ENCODE data around the gene UBQLN2.
"Not testable (repeated sequence)": the region's sequence is repeated elsewhere in the genome, so short reads cannot be mapped to it uniquely, and the experiment has no call there.

Gene UBQLN2

DNA sequence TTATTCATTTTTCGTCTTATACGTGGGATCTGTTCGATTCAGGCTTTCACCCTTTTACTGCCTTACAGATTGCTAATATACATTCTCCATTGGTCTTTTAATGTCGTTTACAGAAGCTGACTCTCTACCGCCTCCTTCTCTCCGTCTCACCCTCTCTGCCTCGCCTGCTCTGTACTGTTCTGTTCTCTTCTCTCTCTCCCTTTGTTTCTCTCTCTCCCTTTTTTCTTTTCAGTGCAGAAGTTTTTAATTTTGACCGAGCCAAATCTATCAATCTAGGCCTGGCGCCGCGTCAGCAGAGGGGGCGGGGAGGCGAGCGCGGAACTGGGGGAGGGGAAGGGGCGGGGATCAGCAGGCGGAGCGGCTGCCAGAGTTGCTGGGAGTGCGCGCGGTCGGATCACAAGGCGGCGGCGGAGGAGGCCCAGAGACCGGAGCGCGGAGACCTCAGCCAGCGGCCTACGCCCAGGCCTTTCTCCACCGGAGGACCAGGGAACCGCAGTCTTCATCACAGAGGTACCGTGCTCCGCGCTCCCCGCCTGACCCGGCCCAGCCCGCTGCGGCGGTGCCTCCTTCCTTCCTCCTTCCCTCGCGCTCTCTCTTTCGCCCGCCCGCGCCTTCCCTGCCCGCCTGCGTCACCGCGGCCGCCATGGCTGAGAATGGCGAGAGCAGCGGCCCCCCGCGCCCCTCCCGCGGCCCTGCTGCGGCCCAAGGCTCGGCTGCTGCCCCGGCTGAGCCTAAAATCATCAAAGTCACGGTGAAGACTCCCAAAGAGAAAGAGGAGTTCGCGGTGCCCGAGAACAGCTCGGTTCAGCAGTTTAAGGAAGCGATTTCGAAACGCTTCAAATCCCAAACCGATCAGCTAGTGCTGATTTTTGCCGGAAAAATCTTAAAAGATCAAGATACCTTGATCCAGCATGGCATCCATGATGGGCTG is at the start of gene UBQLN2:
Gene UBQLN2, plus strand, starts transcription at position 397 of the 931 bp plus-strand sequence. Its CDS starts 247 bp downstream, at position 644.
- peak; percentile 30 to 50 for DNase-seq (ENCODE audit: low read depth in 2 of 2, low spot score in 1 of 2)

GRCh38 chrX:56519642-56520041 is 43.8 kb upstream of the UBQLN2 start:
- DNase-seq (ENCODE audit: low read depth in 2 of 2, low spot score in 1 of 2) = no peak

GRCh38 chrX:56529482-56530007 is 33.9 kb upstream of the UBQLN2 start:
- not testable (repeated sequence) for DNase-seq (ENCODE audit: low read depth in 2 of 2, low spot score in 1 of 2)

DNA sequence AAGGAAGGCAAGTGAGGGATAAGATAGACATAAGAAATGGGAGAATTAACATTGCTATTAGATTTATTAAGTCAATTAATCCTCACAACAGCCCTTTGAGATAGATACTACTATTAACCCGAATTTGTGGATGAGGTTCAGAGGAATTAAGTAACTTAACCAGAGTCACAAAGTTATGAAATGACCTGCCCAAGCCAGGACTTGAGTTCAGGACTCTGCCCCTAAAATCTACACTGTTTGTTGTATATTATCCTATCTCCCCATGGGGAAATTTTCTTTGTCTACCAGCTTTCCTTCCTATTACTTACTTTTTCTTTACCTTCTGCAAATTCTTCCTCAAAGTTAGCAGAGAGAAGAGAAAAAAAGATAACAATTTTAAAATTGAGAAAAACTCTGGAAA is 33.4 kb upstream of the UBQLN2 start:
- no peak for DNase-seq (ENCODE audit: low read depth in 2 of 2, low spot score in 1 of 2)

DNA sequence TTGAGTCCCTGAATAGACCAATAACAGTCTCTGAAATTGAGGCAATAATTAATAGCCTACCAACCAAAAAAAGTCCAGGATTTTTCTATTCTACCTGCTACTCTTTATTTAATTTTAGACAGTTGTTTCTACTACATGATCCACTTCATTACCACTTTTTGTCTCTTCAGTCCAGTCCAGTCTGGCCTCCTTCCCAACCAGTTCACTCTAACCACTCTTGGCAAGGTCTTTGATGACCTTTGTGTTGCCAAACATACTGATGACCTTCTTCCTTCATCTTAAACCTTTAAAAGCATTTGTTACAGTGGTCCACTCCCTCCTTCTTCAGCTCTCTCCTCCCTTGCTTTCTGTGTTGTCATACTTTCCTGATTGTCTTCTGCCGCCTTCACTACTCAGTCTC is 12.8 kb upstream of the UBQLN2 start:
- no peak for DNase-seq (ENCODE audit: low read depth in 2 of 2, low spot score in 1 of 2)

DNA sequence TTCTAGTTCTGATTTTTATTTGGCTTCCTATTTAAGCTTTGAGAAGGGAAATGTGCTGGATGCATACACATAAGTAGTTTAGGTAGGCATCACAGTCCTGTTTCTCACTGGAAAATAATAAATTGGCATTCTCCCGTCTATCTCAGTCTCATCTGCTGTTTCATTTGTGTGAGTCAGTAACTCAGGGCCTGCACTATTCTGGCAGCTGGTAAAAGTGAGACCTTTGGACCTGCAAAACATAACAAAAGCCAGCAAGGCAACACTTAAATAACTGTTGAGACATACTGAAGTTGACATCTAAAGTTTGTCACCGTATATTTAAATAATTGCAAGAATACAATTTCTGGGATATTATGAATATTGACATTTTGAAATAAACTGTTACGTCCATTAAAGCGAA is 8.6 kb upstream of the UBQLN2 start:
- no peak for DNase-seq (ENCODE audit: low read depth in 2 of 2, low spot score in 1 of 2)

- no peak for DNase-seq (ENCODE audit: low read depth in 2 of 2, low spot score in 1 of 2)
Observed at GRCh38 chrX:56557376-56557929, 6.0 kb upstream of the UBQLN2 start.

GRCh38 chrX:56564164-56564885 is 898 bp downstream of the UBQLN2 start:
- DNase-seq (ENCODE audit: low read depth in 2 of 2, low spot score in 1 of 2) = no peak

DNA sequence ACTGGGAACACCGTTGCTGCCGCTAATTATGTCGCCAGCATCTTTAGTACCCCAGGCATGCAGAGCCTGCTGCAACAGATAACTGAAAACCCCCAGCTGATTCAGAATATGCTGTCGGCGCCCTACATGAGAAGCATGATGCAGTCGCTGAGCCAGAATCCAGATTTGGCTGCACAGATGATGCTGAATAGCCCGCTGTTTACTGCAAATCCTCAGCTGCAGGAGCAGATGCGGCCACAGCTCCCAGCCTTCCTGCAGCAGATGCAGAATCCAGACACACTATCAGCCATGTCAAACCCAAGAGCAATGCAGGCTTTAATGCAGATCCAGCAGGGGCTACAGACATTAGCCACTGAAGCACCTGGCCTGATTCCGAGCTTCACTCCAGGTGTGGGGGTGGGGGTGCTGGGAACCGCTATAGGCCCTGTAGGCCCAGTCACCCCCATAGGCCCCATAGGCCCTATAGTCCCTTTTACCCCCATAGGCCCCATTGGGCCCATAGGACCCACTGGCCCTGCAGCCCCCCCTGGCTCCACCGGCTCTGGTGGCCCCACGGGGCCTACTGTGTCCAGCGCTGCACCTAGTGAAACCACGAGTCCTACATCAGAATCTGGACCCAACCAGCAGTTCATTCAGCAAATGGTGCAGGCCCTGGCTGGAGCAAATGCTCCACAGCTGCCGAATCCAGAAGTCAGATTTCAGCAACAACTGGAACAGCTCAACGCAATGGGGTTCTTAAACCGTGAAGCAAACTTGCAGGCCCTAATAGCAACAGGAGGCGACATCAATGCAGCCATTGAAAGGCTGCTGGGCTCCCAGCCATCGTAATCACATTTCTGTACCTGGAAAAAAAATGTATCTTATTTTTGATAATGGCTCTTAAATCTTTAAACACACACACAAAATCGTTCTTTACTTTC is 1.8 kb downstream of the UBQLN2 start:
- no peak for DNase-seq (ENCODE audit: low read depth in 2 of 2, low spot score in 1 of 2)

DNA sequence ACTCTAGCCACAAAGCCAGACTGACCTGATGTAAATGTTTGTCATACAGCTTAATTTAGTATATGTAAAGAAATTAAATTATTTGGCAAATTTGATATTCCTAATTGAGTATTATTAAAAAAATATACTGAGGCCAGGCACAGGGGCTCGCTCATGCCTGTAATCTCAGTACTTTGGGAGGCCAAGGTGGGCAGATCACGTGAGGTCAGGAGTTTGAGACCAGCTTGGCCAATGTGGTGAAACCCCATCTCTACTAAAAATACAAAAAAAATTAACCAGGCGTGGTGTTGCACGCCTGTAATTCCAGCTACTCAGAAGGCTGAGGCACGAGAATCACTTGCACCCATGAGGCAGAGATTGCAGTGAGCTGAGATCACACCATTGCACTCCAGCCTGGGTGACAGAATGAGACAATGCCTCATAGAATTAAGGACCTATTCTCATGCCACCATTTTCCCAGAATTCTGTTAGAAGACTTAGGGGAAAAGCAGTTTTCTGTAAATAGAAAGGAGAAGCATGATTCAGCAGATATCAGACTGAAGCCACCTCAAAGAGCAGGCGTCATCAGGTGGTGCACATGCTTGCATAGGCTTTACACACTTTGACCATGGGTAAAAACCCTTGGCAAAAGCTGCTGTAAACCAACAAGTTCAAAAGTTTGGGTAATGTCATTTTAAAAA is 6.1 kb downstream of the UBQLN2 start:
- DNase-seq (ENCODE audit: low read depth in 2 of 2, low spot score in 1 of 2) = no peak

GRCh38 chrX:56572975-56573374 is 9.5 kb downstream of the UBQLN2 start:
- DNase-seq (ENCODE audit: low read depth in 2 of 2, low spot score in 1 of 2) = no peak

DNA sequence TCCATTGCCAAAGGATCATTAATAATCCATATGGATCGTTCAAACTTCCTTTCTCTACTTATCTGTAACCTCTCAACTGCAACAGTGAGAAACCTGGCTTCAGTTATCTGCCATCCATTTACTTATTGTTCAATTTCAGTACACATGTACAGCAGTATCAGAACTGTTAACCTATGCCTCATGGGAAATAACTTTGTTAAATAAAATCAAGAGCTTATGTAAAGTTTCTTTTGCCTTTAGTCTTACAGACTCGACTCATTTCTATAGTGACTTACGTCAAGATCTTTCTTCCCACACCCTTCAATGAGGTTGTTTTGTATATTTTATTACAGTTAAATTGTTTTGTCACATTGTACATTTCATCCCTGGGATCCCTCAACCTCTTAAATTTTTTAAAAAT is 11.4 kb downstream of the UBQLN2 start:
- no peak for DNase-seq (ENCODE audit: low read depth in 2 of 2, low spot score in 1 of 2)

DNA sequence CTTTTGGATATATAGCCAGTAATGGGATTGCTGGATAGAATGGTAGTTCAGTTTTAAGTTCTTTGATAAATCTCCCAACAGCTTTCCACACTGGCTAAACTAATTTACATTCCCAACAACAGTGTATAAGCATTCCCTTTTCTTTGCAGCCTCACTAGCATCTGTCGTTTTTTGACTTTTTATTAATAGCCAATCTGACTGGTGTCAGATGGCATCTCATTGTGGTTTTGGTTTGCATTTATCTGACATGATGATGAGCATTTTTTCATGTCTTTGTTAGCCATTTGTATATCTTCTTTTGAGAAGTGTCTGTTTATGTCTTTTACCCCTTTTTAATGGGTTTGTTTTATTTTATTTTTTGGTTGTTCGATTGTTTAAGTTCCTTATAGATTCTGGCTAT is 13.3 kb downstream of the UBQLN2 start:
- no peak for DNase-seq (ENCODE audit: low read depth in 2 of 2, low spot score in 1 of 2)

- DNase-seq (ENCODE audit: low read depth in 2 of 2, low spot score in 1 of 2) = no peak
Observed at GRCh38 chrX:56588397-56589188, 25.2 kb downstream of the UBQLN2 start.

- DNase-seq (ENCODE audit: low read depth in 2 of 2, low spot score in 1 of 2) = not testable (repeated sequence)
Observed at GRCh38 chrX:56591830-56592229, 28.4 kb downstream of the UBQLN2 start.

DNA sequence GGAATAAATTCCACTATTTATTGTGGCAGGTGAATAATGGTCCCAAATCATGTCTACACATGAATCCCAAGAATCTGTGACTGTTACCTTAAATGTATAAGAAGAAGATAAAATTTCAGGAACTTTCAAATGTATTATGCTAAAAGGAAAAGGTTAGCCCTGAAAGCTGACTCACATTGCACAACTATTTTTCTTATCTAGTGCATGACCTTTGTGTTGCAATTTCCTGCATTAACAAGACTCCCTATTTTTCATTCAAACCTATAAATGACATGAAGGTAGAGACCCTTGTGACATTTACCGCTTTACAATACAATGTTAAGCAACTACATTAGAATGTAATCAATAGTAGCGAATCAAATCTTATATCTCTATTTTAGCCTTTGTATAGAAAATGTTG is 36.7 kb downstream of the UBQLN2 start:
- DNase-seq (ENCODE audit: low read depth in 2 of 2, low spot score in 1 of 2) = no peak

- no peak for DNase-seq (ENCODE audit: low read depth in 2 of 2, low spot score in 1 of 2)
Observed at GRCh38 chrX:56600987-56601386, 37.6 kb downstream of the UBQLN2 start.

- DNase-seq (ENCODE audit: low read depth in 2 of 2, low spot score in 1 of 2) = no peak
Observed at GRCh38 chrX:56615282-56615681, 51.9 kb downstream of the UBQLN2 start.

Measured in stimulated activated CD8-positive, alpha-beta memory T cell treated with anti-CD3 and anti-CD28 coated beads, Interleukin-4, amount 100 ng/mL, for 1 hour (primary cell).